Lower lobe of right lung (tissue), 2 donors: ENCODE measurements around the gene IKZF1. TPM values are rescaled to one million over a fixed set of nuclear protein-coding genes. Genes with fewer than 3 reads are reported as not detected.

ENCODE experiments used
- ATAC-seq, 2 donors: fragments of 200-7000 bp; cut with Tn5 transposase; one replicate each; pipeline ENCODE4 v1.9.1; 2020 to 2022; ENCODE audit warnings: mild to moderate bottlenecking in 2 of 2, moderate library complexity in 2 of 2
- DNase-seq: peaks from one replicate; pipeline ENCODE4 v3.0.0-alpha.2; 2020
- H3K27ac ChIP-seq: fragments of 200-600 bp; one replicate; pipeline ENCODE4 v1.8.0; 2022
- H3K27me3 ChIP-seq: fragments of 200-600 bp; one replicate; pipeline ENCODE4 v1.8.0; 2022; ENCODE audit warnings: low read depth
- H3K36me3 ChIP-seq: fragments of 200-600 bp; one replicate; pipeline ENCODE4 v1.8.0; 2022; ENCODE audit warnings: mild to moderate bottlenecking
- H3K4me1 ChIP-seq: fragments of 200-600 bp; one replicate; pipeline ENCODE4 v1.8.0; 2022
- H3K4me3 ChIP-seq: fragments of 200-600 bp; one replicate; pipeline ENCODE4 v1.8.0; 2022; ENCODE audit warnings: mild to moderate bottlenecking
- H3K9me3 ChIP-seq: fragments of 200-600 bp; one replicate; pipeline ENCODE4 v1.8.0; 2022
- intact Hi-C: fragments of 100-400 bp; cut with DNase I; formaldehyde crosslinking; loops from one replicate; pipeline ENCODE4 v1.11.0; 2022
- total RNA-seq: library from RNA; stranded (reverse); fragmentation: NEBNext Ultra II Directional; extraction: Animal tissue kit (Norgen Biotek cat#: 25700); gene quantifications from one replicate; pipeline ENCODE4 v1.2.1, GENCODE V29; 2021
- TF ChIP-seq, protein P1 (sequence below): fragments of 200-600 bp; IDR thresholded peaks from one replicate; pipeline ENCODE4 v1.8.0; 2022; ENCODE audit warnings: antibody characterized with exemption, mild to moderate bottlenecking
- donor health status: DM: no; HTN: yes; CAD: no; lungs with severe emphysema.

IKZF1 gene
- total RNA-seq, 1 donor from 2014 or later: 61.9 TPM

DNA sequence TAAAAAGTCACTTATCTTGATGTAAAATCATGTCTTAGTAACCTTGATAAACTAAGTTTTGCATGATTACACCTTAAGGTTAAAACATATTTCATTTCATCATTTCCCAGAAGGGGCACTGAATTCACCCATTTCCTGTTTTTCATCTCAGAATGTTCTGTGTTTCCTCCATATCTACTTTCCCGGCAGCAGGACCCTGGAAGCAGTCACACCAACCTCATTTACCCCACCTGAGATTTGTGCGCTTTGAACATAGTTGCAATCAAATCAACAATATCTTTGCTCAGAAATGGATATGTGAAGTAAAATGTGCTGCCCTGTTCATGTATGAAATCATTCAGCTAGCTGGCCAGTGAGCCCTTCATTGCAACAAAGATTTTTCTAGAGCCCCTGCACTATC lies 46.8 kb downstream of the IKZF1 start:
- TF ChIP-seq, protein P1, sequence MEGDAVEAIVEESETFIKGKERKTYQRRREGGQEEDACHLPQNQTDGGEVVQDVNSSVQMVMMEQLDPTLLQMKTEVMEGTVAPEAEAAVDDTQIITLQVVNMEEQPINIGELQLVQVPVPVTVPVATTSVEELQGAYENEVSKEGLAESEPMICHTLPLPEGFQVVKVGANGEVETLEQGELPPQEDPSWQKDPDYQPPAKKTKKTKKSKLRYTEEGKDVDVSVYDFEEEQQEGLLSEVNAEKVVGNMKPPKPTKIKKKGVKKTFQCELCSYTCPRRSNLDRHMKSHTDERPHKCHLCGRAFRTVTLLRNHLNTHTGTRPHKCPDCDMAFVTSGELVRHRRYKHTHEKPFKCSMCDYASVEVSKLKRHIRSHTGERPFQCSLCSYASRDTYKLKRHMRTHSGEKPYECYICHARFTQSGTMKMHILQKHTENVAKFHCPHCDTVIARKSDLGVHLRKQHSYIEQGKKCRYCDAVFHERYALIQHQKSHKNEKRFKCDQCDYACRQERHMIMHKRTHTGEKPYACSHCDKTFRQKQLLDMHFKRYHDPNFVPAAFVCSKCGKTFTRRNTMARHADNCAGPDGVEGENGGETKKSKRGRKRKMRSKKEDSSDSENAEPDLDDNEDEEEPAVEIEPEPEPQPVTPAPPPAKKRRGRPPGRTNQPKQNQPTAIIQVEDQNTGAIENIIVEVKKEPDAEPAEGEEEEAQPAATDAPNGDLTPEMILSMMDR: no peak
- H3K27me3 ChIP-seq: no peaks in the 10 kb centered on the region
- no peaks in the 10 kb centered on the region for H3K9me3 ChIP-seq
- no peak overlapping the region for H3K4me3 ChIP-seq
- DNase-seq (no peak), ATAC-seq (no peak)
- intact Hi-C loops: no loop called here
- peaks cover 8% of the 10 kb centered on the region for H3K4me1 ChIP-seq
- peak overlapping the region; percentile 26 for H3K27ac ChIP-seq
- peaks cover 4% of the 10 kb centered on the region for H3K36me3 ChIP-seq

DNA sequence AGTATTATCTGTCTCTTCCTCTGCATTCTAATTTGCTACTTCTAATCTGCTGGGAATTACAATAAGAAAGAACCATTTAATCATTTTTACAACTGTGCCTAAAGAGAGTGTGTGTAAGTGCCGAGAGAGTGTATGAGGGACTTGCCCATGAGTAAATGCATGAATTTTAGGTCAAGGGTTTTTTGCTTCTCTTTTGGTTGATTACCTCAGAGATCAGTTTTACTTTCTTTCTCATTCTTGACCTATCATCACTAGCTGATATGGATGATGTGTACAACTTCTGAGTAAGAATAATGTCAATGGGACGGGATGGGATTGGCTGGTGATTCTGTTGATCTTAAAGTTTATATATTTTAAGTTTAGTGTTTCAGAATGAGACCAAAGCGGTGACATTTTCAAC lies 47.8 kb downstream of the IKZF1 start:
- ATAC-seq (peak in 1 of 2 donors; percentile 12), DNase-seq (no peak)
- Histone ChIP-seq H3K4me3 (no peak overlapping the region), H3K4me1 (peaks cover 8% of the 10 kb centered on the region), H3K9me3 (no peaks in the 10 kb centered on the region), H3K36me3 (peaks cover 4% of the 10 kb centered on the region), H3K27ac (peak overlapping the region; percentile 26), H3K27me3 (no peaks in the 10 kb centered on the region)
- intact Hi-C loops: no loop called here
- TF ChIP-seq, protein P1: no peak

DNA sequence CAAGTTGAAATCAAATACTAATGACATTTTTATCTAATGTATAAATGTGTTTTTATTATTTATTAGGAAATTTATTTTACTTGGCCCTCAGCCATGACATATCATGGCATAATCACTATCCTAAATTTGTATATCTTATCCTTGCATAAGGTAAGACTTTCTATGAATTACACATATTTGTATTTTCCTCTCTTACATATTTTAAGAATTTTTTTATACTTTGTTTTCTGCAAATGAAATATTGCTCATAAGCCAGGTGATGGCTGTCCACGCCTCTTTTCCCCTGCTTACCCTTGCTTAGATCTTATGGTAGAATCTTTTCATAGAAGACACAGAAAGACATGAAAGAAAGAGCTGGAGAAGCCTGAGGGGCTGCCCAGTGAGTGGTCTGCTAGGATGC lies 48.2 kb downstream of the IKZF1 start:
- Histone ChIP-seq H3K27ac (no peak overlapping the region), H3K4me3 (no peak overlapping the region), H3K4me1 (peaks cover 12% of the 10 kb centered on the region), H3K9me3 (no peaks in the 10 kb centered on the region), H3K27me3 (no peaks in the 10 kb centered on the region), H3K36me3 (peaks cover 4% of the 10 kb centered on the region)
- DNase-seq (no peak), ATAC-seq (no peak)
- TF ChIP-seq, protein P1: no peak
- intact Hi-C loops: no loop called here

DNA sequence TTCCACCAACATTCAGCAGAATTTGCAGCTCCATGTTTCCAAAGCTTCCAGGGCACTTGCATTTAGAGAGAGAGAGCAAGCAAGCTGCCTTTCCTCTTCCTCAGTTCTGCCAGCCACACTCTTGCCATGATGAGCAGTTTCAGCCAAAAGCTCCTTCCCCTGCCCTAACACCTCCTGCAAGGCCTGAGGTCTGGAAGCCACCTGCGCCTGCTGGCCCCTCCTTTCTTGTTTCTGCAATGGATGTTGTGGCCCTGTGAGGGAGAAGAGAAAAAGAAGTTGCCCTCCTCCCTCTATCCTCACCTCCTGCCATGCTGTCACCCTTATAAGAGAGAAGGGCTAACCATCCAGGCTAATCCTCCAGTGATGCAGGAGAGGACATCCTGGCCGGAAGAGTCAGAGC lies 48.7 kb downstream of the IKZF1 start:
- DNase-seq (no peak), ATAC-seq (no peak)
- peaks cover 16% of the 10 kb centered on the region for H3K4me1 ChIP-seq
- TF ChIP-seq, protein P1: no peak
- H3K4me3 ChIP-seq: no peak overlapping the region
- intact Hi-C loops: no loop called here
- H3K27me3 ChIP-seq: no peaks in the 10 kb centered on the region
- H3K9me3 ChIP-seq: no peaks in the 10 kb centered on the region
- H3K27ac ChIP-seq: no peak overlapping the region
- peaks cover 4% of the 10 kb centered on the region for H3K36me3 ChIP-seq

DNA sequence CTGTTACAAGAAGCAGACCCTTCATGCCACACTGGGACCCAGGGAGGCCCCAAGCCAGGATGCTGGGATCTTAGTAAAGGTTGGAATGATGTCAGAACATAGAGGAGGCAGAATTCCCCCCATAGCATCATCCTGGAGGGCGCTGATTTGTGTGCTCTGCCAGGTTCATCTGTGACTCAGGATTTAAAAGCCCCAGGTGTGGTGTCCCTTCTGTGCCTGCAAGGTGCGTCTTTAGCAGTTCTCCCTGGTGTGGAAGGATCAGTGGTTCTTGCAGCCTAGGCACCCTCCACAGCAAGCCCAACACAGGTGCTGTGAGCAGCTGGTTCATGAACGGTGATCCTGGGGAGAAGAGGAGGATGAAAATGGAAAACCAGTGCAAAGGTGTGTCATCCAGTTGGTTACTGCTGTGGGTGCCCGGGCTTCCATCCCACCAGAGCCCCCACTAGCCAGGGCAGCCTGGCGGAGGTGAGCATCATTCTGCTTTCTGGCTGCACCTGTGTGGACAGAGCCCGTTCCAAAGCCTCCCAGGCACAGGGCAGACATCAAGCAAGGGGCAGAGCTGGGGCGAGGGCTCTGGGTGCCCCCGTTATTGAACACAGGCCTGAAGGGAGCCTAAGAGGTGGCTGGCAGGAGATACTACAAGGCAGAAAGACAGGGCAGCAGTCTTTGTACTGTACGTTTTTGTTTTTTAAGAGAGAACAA lies 49.5 kb downstream of the IKZF1 start:
- ATAC-seq: no peak
- peaks cover 18% of the 10 kb centered on the region for H3K4me1 ChIP-seq
- H3K4me3 ChIP-seq: no peak overlapping the region
- TF ChIP-seq, protein P1: no peak
- DNase-seq: no peak
- H3K27ac ChIP-seq: no peak overlapping the region
- intact Hi-C loops: no loop called here
- peaks cover 4% of the 10 kb centered on the region for H3K36me3 ChIP-seq
- H3K27me3 ChIP-seq: no peaks in the 10 kb centered on the region
- no peaks in the 10 kb centered on the region for H3K9me3 ChIP-seq
